ENCODE data around the gene MBD5.

GRCh38 chr2:148108385-148108784, 87.5 kb downstream of the MBD5 start:
- TF ChIP-seq CTCF (conservative IDR thresholded peaks at IDR 0.05; ENCODE audit: low read depth, low read length): no peak
- no peak for TF ChIP-seq EZH2phosphoT487 (IDR thresholded peaks at IDR 0.05; ENCODE audit: borderline replicate concordance, low read length)
- no peak for TF ChIP-seq EZH2 (IDR thresholded peaks at IDR 0.05; ENCODE audit: low read length, unreplicated experiment)
